LNCaP clone FGC (cell line): ENCODE measurements around the gene B3GALNT1.

Source experiments
- DNase-seq: peaks from one replicate; pipeline ENCODE4 v3.0.0-alpha.2; 2011; ENCODE audit warnings: low read depth
- H3K4me3 ChIP-seq: 2 replicates; pipeline ENCODE4 v1.5.1; 2011; ENCODE audit warnings: mild to moderate bottlenecking, low read depth, low read length, control low read depth
- TF ChIP-seq, protein P1 (sequence below): IDR thresholded peaks from 2 replicates; pipeline ENCODE4 v1.5.1; 2012; ENCODE audit warnings: mild to moderate bottlenecking; ENCODE audit not compliant: control insufficient read depth, insufficient read depth; ENCODE audit errors: extremely low read depth

Gene B3GALNT1, protein sequence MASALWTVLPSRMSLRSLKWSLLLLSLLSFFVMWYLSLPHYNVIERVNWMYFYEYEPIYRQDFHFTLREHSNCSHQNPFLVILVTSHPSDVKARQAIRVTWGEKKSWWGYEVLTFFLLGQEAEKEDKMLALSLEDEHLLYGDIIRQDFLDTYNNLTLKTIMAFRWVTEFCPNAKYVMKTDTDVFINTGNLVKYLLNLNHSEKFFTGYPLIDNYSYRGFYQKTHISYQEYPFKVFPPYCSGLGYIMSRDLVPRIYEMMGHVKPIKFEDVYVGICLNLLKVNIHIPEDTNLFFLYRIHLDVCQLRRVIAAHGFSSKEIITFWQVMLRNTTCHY

DNA sequence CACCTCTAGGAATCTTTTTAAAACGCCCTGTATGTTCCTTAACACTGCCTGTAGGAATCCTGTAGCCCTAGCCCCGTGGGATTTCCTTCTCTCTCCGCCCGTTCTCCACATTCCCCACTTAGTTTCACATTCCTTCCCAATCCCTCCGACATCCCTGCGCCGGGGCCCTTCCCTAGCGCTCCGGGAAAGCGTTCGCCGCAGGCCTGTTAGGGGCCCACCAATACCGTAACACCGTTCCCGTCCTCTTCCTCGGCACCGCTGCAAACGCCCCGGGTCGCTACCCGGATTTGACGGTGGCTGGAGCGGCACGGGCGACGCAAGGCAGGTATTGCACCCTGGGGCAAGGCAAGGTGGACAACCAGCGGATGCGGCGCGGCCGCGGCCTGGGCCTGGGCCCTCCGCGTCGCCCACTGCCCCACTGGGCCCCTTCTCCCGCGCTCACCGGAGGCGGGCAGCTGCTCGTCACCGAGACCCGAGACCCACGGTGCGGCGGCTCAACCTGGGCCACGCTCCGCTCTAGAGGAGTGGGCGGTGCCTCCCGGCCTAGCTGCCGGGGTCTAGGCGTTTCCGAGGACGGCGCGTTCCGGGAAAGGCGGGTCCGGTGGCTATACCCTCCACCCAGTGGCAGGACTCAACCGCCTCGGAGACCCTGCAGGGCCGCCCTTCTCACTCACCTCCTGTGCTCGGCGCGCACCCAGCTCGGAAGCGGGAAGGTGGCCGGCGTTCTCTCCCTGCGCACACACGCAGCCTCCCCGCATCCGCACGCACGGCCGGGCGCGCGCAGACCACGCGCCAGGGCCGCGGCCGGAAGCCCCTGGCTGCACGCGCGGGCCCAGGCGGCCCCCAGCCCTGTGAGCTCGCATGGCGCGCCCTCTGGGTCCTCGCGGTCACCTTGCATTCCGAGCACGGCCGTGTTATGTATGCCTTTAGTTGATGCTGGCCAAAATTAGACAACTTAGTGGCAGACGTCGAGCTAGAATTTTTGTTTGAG lies at the start of gene B3GALNT1:
Gene B3GALNT1 (minus strand): TSS at position 789 of the 991 bp plus-strand sequence. CDS start 18,595 bp downstream, outside the sequence.
- TF ChIP-seq, protein P1, sequence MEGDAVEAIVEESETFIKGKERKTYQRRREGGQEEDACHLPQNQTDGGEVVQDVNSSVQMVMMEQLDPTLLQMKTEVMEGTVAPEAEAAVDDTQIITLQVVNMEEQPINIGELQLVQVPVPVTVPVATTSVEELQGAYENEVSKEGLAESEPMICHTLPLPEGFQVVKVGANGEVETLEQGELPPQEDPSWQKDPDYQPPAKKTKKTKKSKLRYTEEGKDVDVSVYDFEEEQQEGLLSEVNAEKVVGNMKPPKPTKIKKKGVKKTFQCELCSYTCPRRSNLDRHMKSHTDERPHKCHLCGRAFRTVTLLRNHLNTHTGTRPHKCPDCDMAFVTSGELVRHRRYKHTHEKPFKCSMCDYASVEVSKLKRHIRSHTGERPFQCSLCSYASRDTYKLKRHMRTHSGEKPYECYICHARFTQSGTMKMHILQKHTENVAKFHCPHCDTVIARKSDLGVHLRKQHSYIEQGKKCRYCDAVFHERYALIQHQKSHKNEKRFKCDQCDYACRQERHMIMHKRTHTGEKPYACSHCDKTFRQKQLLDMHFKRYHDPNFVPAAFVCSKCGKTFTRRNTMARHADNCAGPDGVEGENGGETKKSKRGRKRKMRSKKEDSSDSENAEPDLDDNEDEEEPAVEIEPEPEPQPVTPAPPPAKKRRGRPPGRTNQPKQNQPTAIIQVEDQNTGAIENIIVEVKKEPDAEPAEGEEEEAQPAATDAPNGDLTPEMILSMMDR: no peak
- no peak within 1 kb of the TSS for H3K4me3 ChIP-seq
- DNase-seq: no peak

DNA sequence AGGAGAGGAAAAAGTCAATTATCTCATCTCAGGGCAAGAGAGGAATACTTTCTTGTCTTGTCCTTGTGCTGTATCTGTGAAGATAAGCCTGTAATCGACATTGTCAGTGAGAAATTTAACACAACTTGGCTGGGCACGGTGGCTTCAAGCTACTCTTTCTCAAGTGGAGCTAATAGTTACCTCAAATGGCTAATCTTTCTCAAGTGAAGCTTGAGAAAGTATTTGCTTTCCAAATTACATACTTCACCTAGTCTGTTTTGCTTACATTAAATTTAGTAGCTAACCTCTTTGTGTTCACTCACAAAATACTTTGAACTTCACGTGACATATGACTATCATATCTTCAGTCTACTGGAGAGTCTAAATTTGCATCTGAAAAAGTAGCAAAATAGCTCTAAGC lies 48.3 kb upstream of the B3GALNT1 start:
- no peak for DNase-seq

DNA sequence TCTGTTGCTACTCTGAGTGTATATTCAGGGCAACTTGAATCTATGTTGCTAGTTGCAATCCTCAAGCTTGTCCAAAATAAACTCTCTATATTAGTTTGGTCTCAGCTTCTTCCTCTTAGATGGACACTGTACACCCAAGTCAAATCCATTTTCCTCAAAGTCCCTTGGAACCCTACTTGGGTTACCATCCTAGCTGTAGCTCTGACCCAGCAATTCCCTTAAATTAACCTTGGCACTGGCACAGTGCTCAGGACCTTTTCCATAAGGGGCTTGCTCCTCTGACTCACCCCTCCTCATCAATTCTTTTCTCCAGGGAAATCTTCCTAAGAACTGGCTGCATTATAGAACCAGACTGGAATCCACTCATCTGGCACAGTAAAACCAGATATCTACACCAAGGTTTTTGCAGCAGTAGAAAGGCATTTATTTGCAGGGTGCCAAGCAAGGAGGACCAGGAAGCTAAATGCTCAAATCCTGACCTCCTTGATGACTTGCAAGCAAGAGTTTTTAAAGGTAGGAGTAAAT lies 44.9 kb upstream of the B3GALNT1 start:
- no peak for DNase-seq
- H3K4me3 ChIP-seq: no peak overlapping the region
- TF ChIP-seq, protein P1: no peak

More for the DNA sequence above, 48.3 kb upstream of the B3GALNT1 start:
- no peak overlapping the region for H3K4me3 ChIP-seq
- TF ChIP-seq, protein P1: no peak

DNA sequence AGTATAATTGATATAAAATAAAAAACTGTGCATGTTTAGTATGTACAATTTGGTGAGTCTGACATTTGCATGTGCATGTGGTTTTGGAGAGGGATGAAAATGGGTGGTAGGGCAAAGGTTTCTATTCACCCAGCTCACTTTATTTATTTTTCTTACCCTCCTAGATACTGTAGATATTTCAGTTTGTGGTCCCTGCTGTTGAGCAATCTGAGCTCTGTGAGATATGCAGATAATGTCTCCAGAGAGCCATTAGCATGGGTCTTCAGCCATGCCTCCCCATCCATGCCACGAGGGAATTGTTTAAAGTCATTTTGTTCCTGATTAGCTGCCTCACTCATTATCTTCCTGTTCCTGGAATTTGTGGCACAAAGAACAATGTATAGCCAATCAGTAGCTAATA lies 44.4 kb upstream of the B3GALNT1 start:
- TF ChIP-seq, protein P1: no peak
- no peak for DNase-seq

DNA sequence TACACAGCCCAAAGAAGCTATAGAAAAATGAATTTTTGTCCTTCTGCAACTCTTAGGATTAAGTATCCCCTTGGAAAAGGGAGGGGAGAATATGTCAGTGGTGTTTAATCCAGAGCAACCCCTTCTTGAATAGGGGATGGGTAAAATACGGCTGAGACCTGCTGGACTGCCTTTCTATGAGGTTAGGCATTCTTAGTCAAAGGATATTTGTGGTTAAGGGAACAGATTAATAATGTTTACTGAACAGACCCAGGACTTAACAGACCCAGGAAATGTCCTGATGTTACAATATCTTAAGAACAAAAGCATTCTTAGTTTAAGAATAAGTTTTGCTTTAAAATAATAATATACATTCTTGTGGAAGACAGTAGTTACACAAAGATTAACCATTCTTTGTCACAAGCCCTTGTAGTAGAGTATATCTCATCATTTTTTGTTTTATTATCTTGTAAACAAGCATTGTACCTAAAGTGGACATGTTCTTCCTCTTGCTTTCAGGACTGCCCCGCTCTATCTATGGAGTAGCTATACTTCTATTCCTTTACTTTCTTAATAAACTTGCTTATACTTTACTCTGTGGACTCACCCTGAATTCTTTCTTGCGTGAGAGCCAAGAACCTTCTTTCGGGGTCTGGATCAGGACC lies 43.8 kb upstream of the B3GALNT1 start:
- no peak for DNase-seq
- TF ChIP-seq, protein P1: no peak
- H3K4me3 ChIP-seq: no peak overlapping the region

More for the DNA sequence above, 44.4 kb upstream of the B3GALNT1 start:
- no peak overlapping the region for H3K4me3 ChIP-seq

DNA sequence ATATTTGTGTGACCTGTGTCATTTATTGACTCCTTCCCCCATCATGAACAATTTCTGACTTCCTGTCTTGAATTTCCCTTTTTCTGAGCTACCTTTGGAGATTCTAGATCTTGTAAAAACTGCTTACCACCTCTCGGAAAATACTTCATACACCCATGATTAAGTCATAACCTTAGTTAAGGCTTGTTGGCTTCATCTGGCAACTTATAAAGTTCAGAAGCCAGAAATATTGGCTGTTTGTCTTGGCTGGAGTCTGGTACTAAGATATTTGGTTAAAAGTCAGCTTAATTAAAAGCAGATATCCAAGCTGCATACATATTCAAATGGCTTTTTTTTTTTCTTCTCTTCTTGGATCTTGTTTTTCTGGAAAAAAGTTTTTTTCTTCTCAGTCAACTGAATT lies 37.3 kb upstream of the B3GALNT1 start:
- peak; percentile 10 for DNase-seq
- H3K4me3 ChIP-seq: no peak overlapping the region
- TF ChIP-seq, protein P1: no peak
